ENCODE data around the gene PARD6G.

Gene PARD6G

DNA sequence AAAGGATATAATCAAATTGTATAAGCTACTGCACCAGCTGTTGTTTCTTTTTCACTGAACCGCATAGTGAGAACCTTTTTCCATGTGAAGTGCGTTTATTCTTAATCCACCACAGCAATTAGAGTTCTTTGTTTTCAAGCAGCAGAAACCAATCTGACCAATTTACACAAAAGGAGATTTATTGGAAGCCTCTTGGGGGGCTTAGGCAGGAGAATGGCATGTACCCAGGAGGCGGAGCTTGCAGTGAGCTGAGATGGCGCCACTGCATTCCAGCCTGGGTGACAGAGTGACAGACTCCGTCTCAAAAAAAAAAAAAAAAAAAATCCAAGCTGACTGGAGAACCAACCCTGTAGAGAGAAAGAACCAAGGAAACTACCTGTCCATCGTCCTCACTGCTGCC is 128.2 kb downstream of the PARD6G start:
- in situ Hi-C loops (cut with HindIII; ENCODE audit: low sequenced_read_pairs) = no loop called here

DNA sequence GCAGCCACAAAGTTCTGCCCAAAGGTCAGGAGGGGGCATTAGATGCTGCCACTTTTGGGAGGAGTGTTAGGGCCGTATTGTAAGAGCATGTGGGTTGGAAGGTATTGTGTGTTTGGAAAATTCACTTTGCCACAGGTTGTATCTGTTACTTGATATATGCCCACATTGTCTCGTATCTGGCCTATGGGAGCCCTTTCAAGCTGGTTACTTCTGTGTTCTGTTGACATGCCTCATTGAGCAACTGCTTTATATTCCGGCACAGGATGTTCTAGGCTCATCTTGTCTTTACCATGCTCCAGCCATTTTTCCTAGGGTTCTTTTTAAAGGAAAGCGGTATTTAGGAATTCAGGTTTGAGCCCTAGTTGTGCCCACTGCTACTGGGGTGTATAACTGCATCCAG is 132.3 kb downstream of the PARD6G start:
- in situ Hi-C loops (cut with HindIII; ENCODE audit: low sequenced_read_pairs) = no loop called here

DNA sequence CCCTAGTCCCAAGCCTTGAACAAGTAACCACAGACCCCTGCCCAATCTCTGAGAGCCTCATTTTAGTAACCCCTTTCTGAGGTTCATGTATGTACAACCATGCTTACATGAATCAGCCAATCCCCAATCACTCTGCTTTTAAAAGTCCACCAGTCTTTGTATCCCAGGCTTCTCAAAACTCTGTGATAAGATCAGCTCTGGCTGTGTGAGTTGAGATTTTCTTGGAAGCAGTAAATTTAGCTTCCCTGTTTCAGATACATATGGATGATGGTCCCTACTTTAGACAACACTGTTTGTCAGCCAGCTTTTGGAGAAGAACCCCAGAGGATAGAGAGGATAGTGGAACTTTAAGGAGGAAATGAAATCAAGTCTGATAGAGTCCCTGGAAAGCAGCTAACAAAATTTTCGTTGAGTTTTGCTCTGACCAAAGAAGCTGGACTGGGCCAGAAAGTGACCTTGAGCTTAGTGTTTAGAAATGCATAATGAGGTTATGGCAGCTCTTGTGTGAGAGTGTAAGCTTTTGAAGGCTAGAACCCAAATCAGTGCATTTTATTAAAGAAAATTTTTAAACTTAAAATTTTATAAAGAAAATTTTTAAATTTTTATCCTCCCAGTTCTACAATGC is 134.6 kb downstream of the PARD6G start:
- in situ Hi-C loops (cut with HindIII; ENCODE audit: low sequenced_read_pairs) = no loop called here

DNA sequence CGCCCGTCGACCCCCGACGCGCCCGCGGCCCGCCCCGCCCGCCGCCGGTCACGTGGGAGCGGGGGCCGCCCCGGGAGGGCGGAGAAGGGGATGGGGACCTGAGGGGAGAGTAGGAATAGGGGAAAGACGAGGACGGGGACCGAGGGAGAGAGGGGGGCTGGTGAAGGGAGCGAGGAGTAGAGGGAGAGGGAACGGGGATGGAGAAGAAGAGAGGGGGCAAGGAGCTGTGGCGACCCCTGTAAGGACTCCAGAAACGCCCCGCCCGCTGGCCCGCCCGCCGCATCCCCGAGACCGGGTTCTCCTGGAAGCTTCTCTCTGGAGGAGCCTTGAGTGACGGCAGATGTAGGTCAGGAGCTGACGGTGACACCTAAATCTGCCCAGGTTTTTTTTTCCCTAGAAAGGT is 137.6 kb downstream of the PARD6G start:
- in situ Hi-C loops (cut with HindIII; ENCODE audit: low sequenced_read_pairs) = no loop called here

DNA sequence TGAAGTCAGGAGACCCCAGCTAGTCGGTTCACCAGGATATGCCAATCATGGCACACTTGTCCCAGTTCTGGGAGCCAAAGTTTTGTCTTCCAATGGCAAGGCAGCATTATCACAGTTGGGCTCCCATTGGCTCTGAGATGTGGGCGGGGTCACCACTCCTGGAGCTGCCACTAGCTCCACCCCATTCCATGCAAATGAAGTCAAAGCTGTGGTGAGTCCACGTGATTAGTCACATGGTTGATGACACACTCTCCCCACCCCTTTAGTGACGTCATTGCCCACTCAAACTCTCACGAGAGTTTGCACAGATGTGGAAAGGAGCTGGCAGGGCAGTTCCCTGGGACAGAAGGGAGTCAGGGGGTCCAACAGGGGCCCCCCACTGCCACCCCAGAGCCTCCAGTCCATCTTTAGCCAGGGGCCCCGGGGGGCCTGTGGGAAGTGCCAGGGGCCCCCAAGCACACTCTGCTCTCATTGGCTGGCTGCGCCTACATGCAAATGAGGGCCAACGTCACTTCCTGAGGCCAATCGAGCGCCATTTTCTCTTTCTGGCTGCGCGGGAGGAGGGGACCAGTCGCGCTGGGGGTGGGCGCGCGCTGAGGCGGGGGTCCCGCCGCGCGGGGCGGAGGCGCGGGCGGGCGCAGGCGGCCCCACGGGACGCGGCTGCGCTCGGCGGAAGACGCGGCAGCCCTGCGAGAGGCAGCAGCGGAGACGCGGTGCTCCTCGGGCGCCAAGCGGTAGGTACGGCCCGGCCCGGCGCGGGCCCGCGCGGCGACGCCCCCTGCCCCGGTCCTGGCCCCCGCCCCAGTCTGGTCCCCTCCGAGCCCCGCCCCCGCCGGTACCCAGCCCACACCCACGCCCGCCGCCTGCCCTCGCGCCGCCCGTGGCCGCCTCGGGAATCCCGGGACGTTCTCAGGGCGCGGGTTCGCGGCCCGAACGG is 138.3 kb downstream of the PARD6G start, which contains the start of gene ADNP2:
Gene ADNP2 (plus strand): TSS at position 524 of the 937 bp plus-strand sequence. CDS start 8,281 bp downstream, outside the sequence.
- in situ Hi-C loops (cut with HindIII; ENCODE audit: low sequenced_read_pairs) = no loop called here

DNA sequence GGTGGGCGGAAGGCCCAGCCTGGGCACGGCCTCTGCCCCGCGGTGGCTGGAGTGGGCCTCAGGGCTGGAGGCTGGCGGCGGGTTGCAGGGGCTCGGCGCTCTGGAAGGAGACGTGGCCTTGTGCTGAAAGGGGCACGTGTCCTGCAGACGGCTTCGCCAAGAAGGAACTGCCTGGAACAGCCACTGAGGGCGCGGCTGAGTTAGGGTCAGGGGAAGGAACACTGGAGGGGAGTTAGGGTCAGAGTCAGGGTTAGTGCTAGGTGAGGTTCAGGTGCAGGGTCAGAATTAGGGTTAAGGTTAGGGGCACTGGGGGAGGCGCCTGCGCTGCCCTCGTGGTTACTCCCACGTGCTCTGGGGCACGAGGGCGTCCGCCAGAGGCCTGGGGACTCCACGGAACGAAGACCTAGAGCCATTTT is 139.2 kb downstream of the PARD6G start:
- in situ Hi-C loops (cut with HindIII; ENCODE audit: low sequenced_read_pairs) = no loop called here

DNA sequence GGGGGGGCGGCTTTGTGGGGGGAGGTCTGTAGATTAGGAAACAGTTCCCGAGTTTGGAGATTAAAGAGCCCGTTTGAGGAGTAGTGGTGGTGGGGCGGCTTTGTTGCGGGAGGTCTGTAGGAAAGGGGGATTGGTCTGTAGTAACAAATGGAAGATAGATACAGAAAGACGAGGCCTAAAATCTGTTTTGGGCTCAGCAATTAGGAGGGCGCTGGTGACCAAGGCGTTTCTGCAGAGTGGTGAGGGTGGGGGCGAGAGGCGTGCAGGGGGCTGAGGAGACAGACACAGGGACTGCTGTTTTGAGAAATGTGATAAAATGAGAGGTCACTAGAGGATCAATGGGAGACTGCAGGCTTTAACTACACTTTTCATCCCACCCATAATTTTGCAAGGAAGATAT is 139.9 kb downstream of the PARD6G start:
- in situ Hi-C loops (cut with HindIII; ENCODE audit: low sequenced_read_pairs) = no loop called here
